HG03196 (cell line): Measurements from ENCODE around the gene DNM2.
"Not testable (repeated sequence)": the region's sequence is repeated elsewhere in the genome, so short reads cannot be mapped to it uniquely, and the experiment has no call there.

Experiments
- ATAC-seq: cut with Tn5 transposase; IDR thresholded peaks from one replicate; pipeline ENCODE4 v1.9.1; 2021; ENCODE audit not compliant: unreplicated experiment

The DNM2 gene

GRCh38 chr19:10724573-10725071, 6.7 kb downstream of the DNM2 start:
- no peak for ATAC-seq

GRCh38 chr19:10725415-10725814, 7.5 kb downstream of the DNM2 start:
- ATAC-seq: no peak

- ATAC-seq: no peak
These were observed 8.4 kb downstream of the DNM2 start for GRCh38 chr19:10726268-10726667.

GRCh38 chr19:10727685-10728201, 9.9 kb downstream of the DNM2 start:
- ATAC-seq: no peak

GRCh38 chr19:10729411-10729810, 11.5 kb downstream of the DNM2 start:
- ATAC-seq: no peak

- no peak for ATAC-seq
These were observed 13.1 kb downstream of the DNM2 start for GRCh38 chr19:10730932-10731331.

DNA sequence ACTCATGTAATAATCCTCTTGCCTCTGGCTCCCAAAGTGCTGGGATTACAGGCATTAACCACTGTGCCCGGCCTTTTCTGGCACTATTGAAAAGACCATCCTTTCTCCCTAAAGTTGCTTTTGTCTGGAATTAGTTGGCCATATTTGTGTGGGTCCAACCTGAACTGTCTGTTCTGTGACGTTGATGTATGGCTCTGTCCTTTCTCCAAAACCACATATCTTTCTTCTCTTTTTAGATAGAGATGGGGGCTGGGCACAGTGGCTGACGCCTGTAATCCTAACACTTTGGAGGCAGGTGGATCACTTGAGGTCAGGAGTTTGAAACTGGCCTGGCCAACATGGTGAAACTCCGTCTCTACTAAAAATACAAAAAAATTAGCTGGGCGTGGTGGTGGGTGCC, 17.9 kb downstream of the DNM2 start:
- no peak for ATAC-seq

- no peak for ATAC-seq
These were observed 18.3 kb downstream of the DNM2 start for GRCh38 chr19:10736189-10736588.

DNA sequence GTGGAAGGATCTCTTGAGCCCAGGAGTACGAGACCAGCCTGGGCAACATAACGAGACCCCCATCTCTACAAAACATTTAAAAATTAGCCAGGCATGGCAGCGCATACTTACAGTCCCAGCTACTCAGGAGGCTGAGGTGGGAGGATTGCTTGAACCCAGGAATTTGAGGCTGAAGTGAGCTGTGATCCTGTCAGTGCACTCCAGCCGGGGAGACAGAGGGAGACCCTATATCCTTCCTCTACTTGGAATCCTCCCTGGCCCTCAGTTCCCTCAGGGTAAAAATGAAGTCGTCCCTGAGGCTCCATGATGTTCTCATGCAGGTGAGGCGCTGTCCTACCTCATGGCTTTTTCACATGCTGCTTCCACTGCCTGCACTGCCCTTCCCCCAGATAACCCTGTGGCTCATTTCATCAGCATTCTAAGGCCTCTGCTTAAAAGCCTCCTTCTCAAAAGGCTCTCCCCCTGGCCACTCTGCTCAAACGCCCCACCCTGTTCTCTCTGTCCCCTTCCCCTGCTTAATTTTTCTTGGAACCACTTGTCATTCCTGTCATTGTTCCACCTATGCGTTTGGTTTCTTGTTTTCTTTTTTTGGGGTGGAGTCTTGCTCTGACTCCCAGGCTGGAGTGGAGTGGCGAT, 19.2 kb downstream of the DNM2 start:
- ATAC-seq: no peak

GRCh38 chr19:10737722-10738121, 19.8 kb downstream of the DNM2 start:
- ATAC-seq: no peak

DNA sequence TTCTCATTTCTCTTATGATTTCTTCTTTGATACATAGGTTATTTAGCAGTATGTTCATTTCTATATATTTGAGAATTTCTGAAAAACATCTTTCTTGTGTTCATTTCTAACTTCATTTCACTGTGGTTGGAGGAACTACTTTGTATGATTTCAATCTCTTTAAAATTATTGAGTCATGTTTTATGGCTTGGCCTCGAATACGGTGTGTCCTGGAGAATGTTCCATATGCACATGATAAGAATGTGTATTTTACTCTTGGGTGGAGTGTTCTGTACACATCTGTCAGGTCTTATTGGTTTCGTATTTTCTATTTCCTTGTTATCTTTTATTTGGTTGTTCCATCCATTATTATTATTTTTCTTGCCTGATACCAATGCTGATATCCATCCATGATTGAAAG, 22.9 kb downstream of the DNM2 start:
- no peak for ATAC-seq

DNA sequence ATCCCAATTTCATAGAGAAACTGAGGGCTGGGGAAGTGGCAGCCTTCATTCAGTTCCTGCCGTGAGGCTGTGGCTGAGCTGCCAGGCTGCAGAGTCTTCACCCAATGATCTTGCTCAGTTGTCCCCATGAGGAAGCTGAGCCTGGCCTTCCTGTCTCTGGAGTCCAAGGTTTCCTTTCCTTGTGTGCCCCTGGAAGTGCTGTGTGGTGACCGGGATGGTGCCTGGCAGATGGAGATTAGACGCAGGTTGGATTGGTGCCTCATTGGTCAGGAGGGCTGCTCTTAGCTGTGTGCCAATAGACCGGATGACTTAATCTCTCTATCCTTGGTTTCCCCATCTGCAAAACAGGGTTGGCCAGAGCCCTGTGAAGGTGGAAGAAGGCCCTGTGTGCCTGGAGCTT, 24.6 kb downstream of the DNM2 start:
- no peak for ATAC-seq

DNA sequence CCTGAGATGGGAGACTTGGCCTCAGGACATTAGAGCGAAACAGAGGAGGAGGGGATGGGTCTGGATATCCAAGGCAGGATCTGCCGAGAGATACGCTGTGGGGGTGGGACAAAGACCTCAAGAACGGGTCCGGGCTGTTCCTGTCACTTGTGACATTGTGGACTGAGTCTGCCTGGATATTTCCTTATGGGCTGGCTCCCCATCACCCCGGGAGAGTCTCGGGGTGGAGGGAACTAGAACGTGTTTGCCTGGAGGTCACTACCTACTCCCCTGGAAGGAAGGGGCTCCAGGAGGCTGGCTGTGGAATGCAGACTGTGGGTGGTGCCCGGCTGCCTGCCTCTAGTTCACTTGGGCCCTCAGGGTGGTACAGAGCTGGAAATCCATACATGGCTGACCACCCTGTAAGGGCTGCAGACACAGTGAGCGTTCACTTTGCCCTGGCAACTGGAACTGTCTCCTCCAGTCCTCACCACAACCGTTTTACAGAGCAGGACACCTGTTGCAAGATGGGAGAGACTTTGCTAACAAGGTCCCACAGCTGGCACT, 26.4 kb downstream of the DNM2 start:
- ATAC-seq: no peak

- no peak for ATAC-seq
These were observed 27.0 kb downstream of the DNM2 start for GRCh38 chr19:10744801-10745293.

- not testable (repeated sequence) for ATAC-seq
These were observed 28.6 kb downstream of the DNM2 start for GRCh38 chr19:10746437-10746836.

DNA sequence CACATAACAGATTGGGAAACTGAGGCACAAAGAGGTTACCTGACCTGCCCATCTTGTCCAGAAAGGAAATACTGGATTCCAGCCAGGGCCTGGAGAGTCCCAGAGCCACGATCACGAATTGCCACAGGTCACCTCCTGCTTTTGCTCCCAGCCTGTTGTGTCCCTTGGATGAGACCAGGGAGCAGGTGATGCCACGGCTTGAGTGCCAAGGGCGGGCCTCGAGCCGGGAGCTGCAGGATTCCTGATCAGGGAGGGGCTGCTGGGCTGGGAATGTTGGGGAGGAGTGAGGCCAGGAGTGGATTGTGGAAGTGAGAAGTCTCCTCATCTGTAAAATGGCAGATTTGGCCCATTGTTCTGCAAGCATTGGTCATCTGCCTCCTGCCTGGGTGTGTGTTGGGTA, 29.4 kb downstream of the DNM2 start:
- ATAC-seq: no peak

GRCh38 chr19:10747674-10748073, 29.8 kb downstream of the DNM2 start:
- no peak for ATAC-seq

- ATAC-seq: no peak
These were observed 30.5 kb downstream of the DNM2 start for GRCh38 chr19:10748195-10748926.

- ATAC-seq: no peak
These were observed 31.1 kb downstream of the DNM2 start for GRCh38 chr19:10748927-10749434.

DNA sequence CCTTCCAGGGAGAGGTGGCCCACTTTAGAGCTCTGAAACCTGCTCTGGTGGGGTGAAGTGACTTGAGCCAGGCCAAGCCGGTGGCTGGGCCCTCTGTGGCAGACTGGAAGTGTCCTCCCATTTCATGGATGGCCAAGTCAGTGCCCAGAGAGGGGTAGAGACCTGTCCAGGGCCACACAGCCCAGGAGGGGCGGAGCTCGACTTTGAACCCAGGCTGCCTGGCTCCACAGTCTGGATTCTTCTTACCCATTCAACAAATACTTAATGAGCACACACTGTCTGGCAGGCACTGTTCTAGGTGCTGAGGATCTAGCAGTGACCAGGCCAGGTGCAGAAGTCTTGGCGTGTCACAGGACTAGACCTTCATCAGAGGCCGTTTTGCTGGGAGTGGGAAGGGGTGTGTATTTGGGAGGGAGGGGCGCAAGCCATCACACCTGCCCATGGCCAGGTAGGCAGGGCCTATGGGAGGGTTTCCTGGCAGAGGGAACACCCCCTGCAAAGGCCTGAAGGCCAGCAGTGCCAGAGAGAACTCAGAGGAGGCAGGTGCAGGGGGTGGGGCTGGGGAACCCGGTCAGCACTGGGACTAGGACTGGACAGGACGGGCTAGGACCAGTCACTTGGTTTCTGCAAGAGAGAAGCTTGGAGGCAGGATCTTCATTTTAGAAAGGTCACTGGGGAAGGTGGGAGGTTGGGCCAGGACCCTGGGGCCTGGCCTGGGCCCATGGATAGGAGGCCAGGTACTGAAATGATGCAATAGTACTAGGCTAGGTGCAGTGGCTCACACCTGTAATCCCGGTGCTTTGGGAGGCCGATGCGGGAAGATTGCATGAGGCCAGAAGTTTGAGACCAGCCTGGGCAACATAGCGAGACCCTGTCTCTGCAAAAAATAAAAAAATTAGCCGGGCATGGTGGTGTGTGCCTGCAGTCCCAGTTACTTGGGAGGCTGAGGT, 31.8 kb downstream of the DNM2 start:
- ATAC-seq: no peak
